NCI-H2196 treated with DMSO at 0.1 percent for 48 hours (cell line): ENCODE results near the gene ZFP3.
"Not testable (repeated sequence)": the region's sequence is repeated elsewhere in the genome, so short reads cannot be mapped to it uniquely, and the experiment has no call there.

ENCODE experiments used
- DNase-seq: peaks from one replicate; lab custom pipeline; 2025; ENCODE audit not compliant: unreplicated experiment; lab: John Stamatoyannopoulos, UW

ZFP3 gene

GRCh38 chr17:5124125-5124760, 46.0 kb downstream of the ZFP3 start:
- DNase-seq, result not testable (repeated sequence)

- DNase-seq, result not testable (repeated sequence)
These were observed 46.6 kb downstream of the ZFP3 start for GRCh38 chr17:5124896-5125295.

- DNase-seq, result no peak
These were observed 48.6 kb downstream of the ZFP3 start for GRCh38 chr17:5126719-5127488.

GRCh38 chr17:5127910-5128309, 49.6 kb downstream of the ZFP3 start:
- no peak for DNase-seq

- DNase-seq, result not testable (repeated sequence)
These were observed 50.1 kb downstream of the ZFP3 start for GRCh38 chr17:5128387-5128786.

GRCh38 chr17:5128905-5129535, 50.8 kb downstream of the ZFP3 start:
- DNase-seq, result no peak

- not testable (repeated sequence) for DNase-seq
These were observed 51.5 kb downstream of the ZFP3 start for GRCh38 chr17:5129770-5130169.

GRCh38 chr17:5130261-5130660, 52.0 kb downstream of the ZFP3 start:
- DNase-seq, result not testable (repeated sequence)

GRCh38 chr17:5130687-5131086, 52.4 kb downstream of the ZFP3 start:
- DNase-seq, result not testable (repeated sequence)

- DNase-seq, result no peak
These were observed 53.0 kb downstream of the ZFP3 start for GRCh38 chr17:5131146-5131715.

GRCh38 chr17:5131799-5132502, 53.7 kb downstream of the ZFP3 start:
- DNase-seq, result not testable (repeated sequence)

- not testable (repeated sequence) for DNase-seq
These were observed 54.4 kb downstream of the ZFP3 start for GRCh38 chr17:5132503-5133225.

GRCh38 chr17:5133311-5133710, 55.0 kb downstream of the ZFP3 start:
- DNase-seq, result no peak

- DNase-seq, result not testable (repeated sequence)
These were observed 55.7 kb downstream of the ZFP3 start for GRCh38 chr17:5133961-5134360.

GRCh38 chr17:5134571-5134970, 56.3 kb downstream of the ZFP3 start:
- not testable (repeated sequence) for DNase-seq

GRCh38 chr17:5135131-5135712, 57.0 kb downstream of the ZFP3 start:
- not testable (repeated sequence) for DNase-seq

GRCh38 chr17:5135726-5136579, 57.7 kb downstream of the ZFP3 start:
- no peak for DNase-seq

- not testable (repeated sequence) for DNase-seq
These were observed 58.5 kb downstream of the ZFP3 start for GRCh38 chr17:5136580-5137412.
